ENCODE results near the gene MARCHF3. TPM values are rescaled to one million over a fixed set of nuclear protein-coding genes. Genes with fewer than 3 reads are reported as not detected.
"Not testable (repeated sequence)": the region's sequence is repeated elsewhere in the genome, so short reads cannot be mapped to it uniquely, and the experiment has no call there.

Gene MARCHF3
- total RNA-seq, 1 donor from 2014 or later: 35.7 TPM

DNA sequence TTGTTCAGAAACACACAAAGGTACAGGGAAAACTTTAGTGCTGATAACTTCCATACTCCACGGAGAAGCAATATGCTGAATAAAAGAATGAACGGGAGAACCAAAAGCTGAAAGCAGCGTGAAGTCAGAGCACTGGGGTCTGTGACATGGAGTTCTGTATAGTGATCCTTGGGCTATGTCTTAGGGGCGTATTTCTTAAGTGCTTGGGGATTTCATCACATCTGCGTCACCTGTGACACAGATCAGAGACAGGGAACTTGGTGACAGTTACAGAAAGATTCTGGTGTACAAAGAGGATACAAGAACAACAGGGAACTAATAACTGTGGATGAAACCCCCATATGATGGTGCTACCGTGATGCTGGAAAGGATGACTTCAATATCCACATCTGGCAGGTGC is 81.9 kb downstream of the MARCHF3 start:
- TF ChIP-seq, protein P1, sequence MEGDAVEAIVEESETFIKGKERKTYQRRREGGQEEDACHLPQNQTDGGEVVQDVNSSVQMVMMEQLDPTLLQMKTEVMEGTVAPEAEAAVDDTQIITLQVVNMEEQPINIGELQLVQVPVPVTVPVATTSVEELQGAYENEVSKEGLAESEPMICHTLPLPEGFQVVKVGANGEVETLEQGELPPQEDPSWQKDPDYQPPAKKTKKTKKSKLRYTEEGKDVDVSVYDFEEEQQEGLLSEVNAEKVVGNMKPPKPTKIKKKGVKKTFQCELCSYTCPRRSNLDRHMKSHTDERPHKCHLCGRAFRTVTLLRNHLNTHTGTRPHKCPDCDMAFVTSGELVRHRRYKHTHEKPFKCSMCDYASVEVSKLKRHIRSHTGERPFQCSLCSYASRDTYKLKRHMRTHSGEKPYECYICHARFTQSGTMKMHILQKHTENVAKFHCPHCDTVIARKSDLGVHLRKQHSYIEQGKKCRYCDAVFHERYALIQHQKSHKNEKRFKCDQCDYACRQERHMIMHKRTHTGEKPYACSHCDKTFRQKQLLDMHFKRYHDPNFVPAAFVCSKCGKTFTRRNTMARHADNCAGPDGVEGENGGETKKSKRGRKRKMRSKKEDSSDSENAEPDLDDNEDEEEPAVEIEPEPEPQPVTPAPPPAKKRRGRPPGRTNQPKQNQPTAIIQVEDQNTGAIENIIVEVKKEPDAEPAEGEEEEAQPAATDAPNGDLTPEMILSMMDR (IDR thresholded peaks at IDR 0.05; ENCODE audit: borderline replicate concordance): no peak
- no peak for DNase-seq
- Histone ChIP-seq H3K4me3 (no peak overlapping the region), H3K4me1 (peaks cover 49% of the 10 kb centered on the region), H3K36me3 (no peaks in the 10 kb centered on the region), H3K27me3 (ENCODE audit: low read depth) (no peaks in the 10 kb centered on the region), H3K27ac (replicated peaks) (no peak overlapping the region), H3K9me3 (replicated peaks) (no peaks in the 10 kb centered on the region)
- intact Hi-C loops (cut with micrococcal nuclease): no loop called here

DNA sequence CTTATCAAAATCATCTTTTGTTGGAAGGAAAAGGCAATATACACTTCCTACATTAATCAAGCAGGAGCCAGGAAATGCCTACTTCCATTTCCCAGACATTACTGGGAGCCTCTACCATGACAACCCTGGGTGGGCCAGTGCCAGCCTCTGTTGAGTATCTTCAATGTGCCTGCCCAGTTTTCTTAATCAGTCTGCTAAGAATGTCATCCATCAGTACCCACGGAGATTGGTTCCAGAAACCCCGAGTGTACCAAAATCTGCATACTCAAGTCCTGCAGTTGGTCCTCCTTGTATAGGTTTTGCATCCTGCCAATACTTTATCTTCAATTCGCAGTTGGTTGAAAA is 82.4 kb downstream of the MARCHF3 start:
- DNase-seq: no peak
- TF ChIP-seq, protein P1 (IDR thresholded peaks at IDR 0.05; ENCODE audit: borderline replicate concordance): no peak
- peaks cover 54% of the 10 kb centered on the region for H3K4me1 ChIP-seq
- intact Hi-C loops (cut with micrococcal nuclease): no loop called here
- H3K27ac ChIP-seq (replicated peaks): no peak overlapping the region
- H3K36me3 ChIP-seq: no peaks in the 10 kb centered on the region
- H3K4me3 ChIP-seq: no peak overlapping the region
- H3K27me3 ChIP-seq (ENCODE audit: low read depth): no peaks in the 10 kb centered on the region
- no peaks in the 10 kb centered on the region for H3K9me3 ChIP-seq (replicated peaks)

DNA sequence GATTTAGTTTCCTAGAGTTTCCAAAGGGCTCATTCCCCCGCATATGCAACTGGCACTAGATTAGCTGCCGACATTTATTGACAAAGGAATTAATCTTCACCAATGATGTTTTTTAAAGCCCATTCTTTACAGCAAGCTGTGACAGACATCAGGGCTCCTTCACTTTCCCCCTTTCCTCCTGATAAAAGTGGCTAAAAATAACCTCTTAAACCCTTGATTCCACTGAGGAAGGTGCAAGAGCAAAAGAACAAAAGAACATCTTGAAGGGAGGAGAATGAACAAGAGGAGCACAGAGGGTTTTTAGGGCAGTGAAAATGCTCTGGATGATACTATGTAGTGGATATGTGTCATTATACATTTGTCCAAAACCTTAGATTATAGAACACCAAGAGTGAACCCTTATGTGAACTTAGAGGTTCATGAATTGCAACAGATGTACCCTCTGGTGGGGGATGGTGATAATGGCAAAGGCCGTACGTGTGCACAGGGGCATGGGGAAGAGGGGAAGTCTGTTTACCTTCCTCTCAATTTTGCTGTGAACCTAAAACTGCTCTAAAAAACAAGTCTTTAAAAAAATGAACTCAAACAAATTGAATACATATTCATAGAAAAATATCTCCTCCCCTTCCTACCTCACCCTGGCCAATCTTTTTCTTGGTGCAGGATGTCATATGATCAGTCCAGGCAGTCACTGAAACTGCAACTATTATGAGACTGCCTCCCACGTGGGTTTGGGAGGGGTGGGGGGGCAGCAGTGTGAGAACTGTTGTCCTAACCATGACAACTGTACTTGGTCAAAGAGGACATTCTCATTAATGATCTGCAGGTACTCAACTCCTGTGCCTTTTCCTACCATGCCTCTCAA is 83.0 kb downstream of the MARCHF3 start:
- DNase-seq: no peak
- no peak overlapping the region for H3K27ac ChIP-seq (replicated peaks)
- no peaks in the 10 kb centered on the region for H3K27me3 ChIP-seq (ENCODE audit: low read depth)
- no peaks in the 10 kb centered on the region for H3K36me3 ChIP-seq
- intact Hi-C loops (cut with micrococcal nuclease): no loop called here
- TF ChIP-seq, protein P1 (IDR thresholded peaks at IDR 0.05; ENCODE audit: borderline replicate concordance): no peak
- peaks cover 60% of the 10 kb centered on the region for H3K4me1 ChIP-seq
- no peaks in the 10 kb centered on the region for H3K9me3 ChIP-seq (replicated peaks)
- no peak overlapping the region for H3K4me3 ChIP-seq

DNA sequence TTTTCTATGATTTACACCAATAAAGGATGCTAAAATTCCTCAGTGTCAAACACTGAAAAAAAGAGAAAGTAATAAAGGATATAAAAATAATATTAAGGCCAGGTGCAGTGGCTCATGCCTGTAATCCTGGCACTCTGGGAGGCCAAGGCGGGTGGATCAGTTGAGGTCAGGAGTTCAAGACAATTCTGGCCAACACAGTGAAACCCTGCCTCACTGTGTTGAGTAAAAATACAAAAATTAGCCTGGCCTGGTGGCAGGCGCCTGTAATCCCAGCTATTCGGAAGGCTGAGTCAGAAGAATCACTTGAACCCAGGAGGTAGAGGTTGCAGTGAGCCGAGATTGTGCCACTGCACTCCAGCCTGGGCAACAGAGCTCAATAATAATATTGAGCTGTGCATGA is 87.5 kb downstream of the MARCHF3 start:
- H3K4me1 ChIP-seq: peaks cover 65% of the 10 kb centered on the region
- H3K4me3 ChIP-seq; H3K9me3 ChIP-seq (replicated peaks); H3K27me3 ChIP-seq (ENCODE audit: low read depth); H3K36me3 ChIP-seq; H3K27ac ChIP-seq (replicated peaks); DNase-seq; intact Hi-C loops (cut with micrococcal nuclease): not testable (repeated sequence)

DNA sequence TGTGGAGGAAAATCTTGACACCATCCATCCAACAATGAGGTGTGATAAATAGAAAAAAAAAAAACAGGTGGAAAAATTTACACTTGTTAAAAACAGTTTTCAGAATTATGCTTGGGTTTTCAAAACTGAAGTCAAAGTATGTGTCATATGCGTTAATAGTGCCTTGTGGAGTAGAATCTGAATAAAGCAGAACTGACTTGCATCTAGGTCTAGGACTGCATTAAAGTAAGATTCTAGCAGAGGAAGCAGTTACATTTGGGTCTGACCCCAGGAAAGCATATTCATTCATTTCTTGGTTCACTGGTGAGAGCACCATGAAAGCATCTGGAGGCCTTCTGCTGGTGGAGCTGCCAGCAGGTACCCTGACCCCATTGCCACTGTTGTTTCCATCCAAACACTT is 89.0 kb downstream of the MARCHF3 start:
- TF ChIP-seq, protein P1 (IDR thresholded peaks at IDR 0.05; ENCODE audit: borderline replicate concordance): no peak
- no peak for DNase-seq
- intact Hi-C loops (cut with micrococcal nuclease): no loop called here
- H3K9me3 ChIP-seq (replicated peaks): no peaks in the 10 kb centered on the region
- H3K36me3 ChIP-seq: no peaks in the 10 kb centered on the region
- no peaks in the 10 kb centered on the region for H3K27me3 ChIP-seq (ENCODE audit: low read depth)
- H3K27ac ChIP-seq (replicated peaks): no peak overlapping the region
- H3K4me1 ChIP-seq: peaks cover 68% of the 10 kb centered on the region
- H3K4me3 ChIP-seq: no peak overlapping the region

DNA sequence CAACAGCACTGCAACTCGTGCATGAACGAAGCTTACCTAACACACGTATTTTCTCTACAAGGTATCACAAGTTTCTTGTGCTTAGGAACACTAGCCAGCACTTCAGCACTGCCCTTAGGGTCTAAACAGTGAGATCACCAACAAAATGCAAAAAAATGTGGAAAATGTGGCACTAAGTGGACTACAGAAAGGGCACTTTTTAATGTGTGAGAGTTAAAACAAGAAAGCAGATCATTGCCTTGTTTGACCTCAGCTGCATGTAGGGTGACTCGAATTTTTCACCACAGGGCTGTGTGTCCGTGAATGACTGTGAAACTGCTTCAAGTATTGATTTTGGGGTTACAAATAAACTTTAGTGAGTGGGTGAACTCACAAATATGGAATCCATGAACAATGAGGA is 90.5 kb downstream of the MARCHF3 start:
- intact Hi-C loops (cut with micrococcal nuclease): no loop called here
- H3K4me3 ChIP-seq: no peak overlapping the region
- peaks cover 61% of the 10 kb centered on the region for H3K4me1 ChIP-seq
- no peak for DNase-seq
- TF ChIP-seq, protein P1 (IDR thresholded peaks at IDR 0.05; ENCODE audit: borderline replicate concordance): no peak
- no peaks in the 10 kb centered on the region for H3K9me3 ChIP-seq (replicated peaks)
- no peaks in the 10 kb centered on the region for H3K27me3 ChIP-seq (ENCODE audit: low read depth)
- H3K27ac ChIP-seq (replicated peaks): no peak overlapping the region
- no peaks in the 10 kb centered on the region for H3K36me3 ChIP-seq
